T-helper 1 cell treated with Interleukin-12 subunit alpha and Interleukin-12 subunit beta and Interleukin-4 antibody, amounts not matched to agents 30 ng/mL and 1 ng/mL, for 36 hours (primary cell): ENCODE measurements around the gene MEF2C. TPM values are rescaled to one million over a fixed set of nuclear protein-coding genes. Genes with fewer than 3 reads are reported as not detected.

Experiments
- intact Hi-C: fragments of 100-400 bp; cut with micrococcal nuclease; formaldehyde crosslinking; loops from one replicate; pipeline ENCODE4 v1.15.1; 2024
- total RNA-seq: library from RNA; stranded (reverse); gene quantifications from 2 replicates; pipeline ENCODE4 v1.2.3, GENCODE V29; 2022

MEF2C gene
- total RNA-seq, 1 donor from 2014 or later: 0.32 TPM

DNA sequence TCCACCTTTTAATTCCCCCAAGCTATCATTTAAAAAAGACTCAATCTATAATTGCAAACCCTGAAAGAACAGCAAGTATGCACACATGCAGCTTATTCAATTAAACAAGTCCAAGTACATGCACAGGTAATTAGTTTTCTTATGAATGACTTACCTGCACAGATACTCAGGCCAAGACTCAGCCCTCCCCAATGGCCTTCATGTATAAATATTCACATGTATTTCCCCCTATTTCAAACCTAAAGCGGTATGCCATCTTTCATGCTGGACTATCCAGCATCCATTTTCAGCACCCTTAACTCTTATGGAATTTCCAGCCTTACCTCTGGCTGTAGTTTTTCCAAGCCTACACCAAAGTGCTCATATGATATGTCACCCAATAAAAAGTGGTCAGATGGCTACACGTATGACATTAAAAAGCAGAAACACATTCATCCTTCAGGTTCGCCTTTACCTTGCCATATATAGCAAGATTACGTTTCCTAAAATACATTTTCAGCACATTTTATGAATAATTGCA lies 205.5 kb downstream of the MEF2C start:
- intact Hi-C loops: loop anchor here (10.0 kb wide), 1 partner anchor 1263 kb away; the partner anchor contains the start of gene CCNH

GRCh38 chr5:88676637-88677375 lies 206.2 kb downstream of the MEF2C start:
- intact Hi-C loops: loop anchor here (10.0 kb wide), 1 partner anchor 1262 kb away; the partner anchor contains the start of gene CCNH

GRCh38 chr5:88675708-88676636 lies 207.0 kb downstream of the MEF2C start:
- intact Hi-C loops: loop anchor here (1.0 to 10.0 kb wide), 3 partner anchors 10 to 1261 kb away; partner anchors contain the start of gene CCNH

DNA sequence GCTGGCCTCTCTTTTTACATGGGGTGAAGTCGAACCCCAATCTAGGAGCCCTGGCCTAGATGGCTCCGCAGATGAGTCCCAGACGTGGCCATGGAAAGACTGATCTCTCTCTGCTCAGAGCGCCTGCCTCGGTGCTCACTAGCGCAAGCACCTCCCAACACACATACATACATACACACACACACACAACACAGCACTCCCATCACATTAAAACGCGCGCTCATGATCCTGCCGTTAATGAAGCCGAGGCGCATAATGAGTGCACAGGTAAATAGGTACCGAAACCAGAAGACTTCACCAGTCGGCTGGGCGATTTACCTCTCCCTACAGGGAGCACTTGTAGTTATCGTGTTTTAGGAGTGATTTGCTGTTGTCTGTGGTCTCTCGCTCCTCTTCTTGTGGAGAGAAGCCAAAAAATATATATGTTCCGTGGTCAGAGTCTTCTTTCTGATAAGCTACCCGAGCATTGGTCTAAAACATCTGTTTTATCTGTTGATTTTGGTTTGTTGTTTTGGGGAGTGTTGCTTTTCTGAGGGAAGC lies 207.7 kb downstream of the MEF2C start:
- intact Hi-C loops: loop anchor here (1.0 to 10.0 kb wide), 3 partner anchors 9 to 1260 kb away; partner anchors contain the start of gene CCNH

GRCh38 chr5:88674356-88675167 lies 208.4 kb downstream of the MEF2C start:
- intact Hi-C loops: loop anchor here (1.0 to 10.0 kb wide), 3 partner anchors 8 to 1260 kb away; partner anchors contain the start of gene CCNH

DNA sequence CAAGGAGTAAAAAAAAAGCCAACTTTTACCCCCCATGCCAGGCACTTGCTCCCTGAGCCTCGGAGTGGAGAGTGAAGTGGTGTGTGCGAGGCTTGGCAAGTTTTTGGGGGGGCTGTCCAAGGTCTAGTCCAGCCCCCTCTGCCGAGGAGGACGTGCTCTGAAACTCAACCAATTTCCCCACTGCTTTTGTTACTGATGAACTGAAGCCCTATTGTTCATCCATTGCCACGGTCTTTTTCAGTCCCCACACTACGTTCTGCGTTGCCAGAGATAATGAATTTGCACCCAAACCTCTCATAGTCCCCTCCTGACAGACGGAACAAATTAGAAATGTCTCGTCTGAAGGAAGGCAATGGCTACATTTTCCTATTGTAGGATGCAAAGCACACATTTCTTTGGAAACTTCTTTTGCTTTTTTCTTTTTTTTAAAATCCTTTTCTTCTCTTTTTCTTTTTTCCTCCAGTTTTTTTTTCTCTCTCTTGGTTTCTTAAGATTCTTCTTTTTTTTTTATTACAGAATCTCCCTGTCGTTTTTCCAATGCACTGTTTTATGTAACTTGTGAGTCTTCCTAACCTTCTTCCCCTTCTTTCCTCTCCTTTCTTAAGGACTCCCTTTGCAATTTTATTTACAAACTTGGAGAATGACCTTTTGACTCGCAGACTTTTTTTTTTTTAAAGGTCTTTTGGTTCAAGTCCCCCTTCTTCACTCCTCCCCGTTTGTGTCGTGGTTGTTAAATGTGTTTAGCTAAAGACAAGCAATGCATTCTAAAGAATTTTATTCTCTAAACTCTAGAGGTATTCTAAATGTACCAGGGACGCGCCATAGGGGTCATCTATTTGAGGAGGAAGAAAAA lies 209.5 kb downstream of the MEF2C start:
- intact Hi-C loops: loop anchor here (10.0 kb wide), 1 partner anchor 1259 kb away; the partner anchor contains the start of gene CCNH

GRCh38 chr5:88672644-88673252 lies 210.2 kb downstream of the MEF2C start:
- intact Hi-C loops: loop anchor here (10.0 kb wide), 1 partner anchor 1258 kb away; the partner anchor contains the start of gene CCNH

DNA sequence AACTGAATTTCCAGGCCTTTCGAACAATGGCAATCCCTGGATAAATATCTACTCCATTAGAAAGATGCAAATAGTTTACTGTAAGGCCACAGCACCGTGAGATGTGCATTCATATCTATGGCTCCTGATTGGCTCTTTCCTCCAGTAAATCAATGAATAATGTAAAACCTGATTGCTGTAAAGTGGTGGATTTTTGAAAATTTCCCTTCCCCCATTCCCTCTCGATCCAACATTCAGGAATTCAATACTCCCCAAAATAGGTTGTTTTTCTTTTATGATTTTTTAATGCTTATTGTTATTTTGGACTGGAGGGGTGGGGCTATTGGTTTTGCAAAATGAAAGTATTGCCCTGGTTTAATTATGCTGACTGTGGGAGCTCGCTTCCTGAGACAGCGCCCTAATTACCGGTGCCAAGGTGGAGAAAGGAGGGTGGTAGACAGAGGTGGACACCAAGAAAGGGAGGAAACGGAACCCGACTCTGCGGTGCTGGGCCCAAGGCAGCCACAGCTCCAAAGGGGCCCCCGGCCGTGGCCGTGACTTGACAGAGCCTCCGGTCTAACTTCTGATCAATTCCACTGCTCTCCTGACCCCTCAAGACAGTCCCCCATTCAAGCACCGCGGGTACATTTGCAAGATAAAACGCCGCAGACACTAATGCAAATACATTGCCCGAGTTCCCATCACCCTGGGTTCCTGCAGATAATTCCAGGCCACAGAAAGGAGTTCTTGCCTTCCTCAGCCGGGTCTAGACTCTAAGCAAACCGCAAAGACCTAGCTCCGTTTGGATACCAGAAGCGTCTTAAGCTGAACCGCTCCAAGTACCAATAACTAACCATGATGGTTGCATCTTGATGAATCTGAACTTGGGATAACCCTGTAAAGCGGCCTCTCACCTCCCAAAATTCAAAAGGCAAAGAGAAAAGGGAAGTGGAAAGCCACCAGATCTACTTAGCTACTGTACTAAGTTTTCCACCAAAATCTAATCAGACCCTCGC lies 211.2 kb downstream of the MEF2C start:
- intact Hi-C loops: loop anchor here (10.0 kb wide), 1 partner anchor 1257 kb away; the partner anchor contains the start of gene CCNH

- intact Hi-C loops: loop anchor here (10.0 kb wide), 1 partner anchor 1256 kb away; the partner anchor contains the start of gene CCNH
Measured at GRCh38 chr5:88671106-88671504, 211.9 kb downstream of the MEF2C start.

- intact Hi-C loops: loop anchor here (10.0 kb wide), 1 partner anchor 1256 kb away; the partner anchor contains the start of gene CCNH
Measured at GRCh38 chr5:88670461-88670860, 212.5 kb downstream of the MEF2C start.

- intact Hi-C loops: loop anchor here (5.0 to 10.0 kb wide), 3 partner anchors 213 to 1255 kb away; partner anchors contain the start of genes CCNH, MEF2C and TMEM161B
Measured at GRCh38 chr5:88669371-88670050, 213.5 kb downstream of the MEF2C start.

GRCh38 chr5:88667496-88668201 lies 215.3 kb downstream of the MEF2C start:
- intact Hi-C loops: loop anchor here (2.0 to 5.0 kb wide), 3 partner anchors 215 to 525 kb away; partner anchors contain the start of genes MEF2C and TMEM161B
